Activated effector memory CD4-positive, alpha-beta T cell treated with anti-CD3 and anti-CD28 coated beads, Interleukin-2, amount 50 U/mL, for 16 hours (primary cell): Measurements from ENCODE around the gene FAM53A.
"Not testable (repeated sequence)": the region's sequence is repeated elsewhere in the genome, so short reads cannot be mapped to it uniquely, and the experiment has no call there.

Source experiments
- DNase-seq: peaks from one replicate; pipeline ENCODE4 v3.0.0-alpha.2; 2020

Gene FAM53A

GRCh38 chr4:1658146-1658545 is 26.0 kb downstream of the FAM53A start:
- DNase-seq = no peak

GRCh38 chr4:1656986-1657385 is 27.1 kb downstream of the FAM53A start:
- DNase-seq = no peak

- no peak for DNase-seq
Observed at GRCh38 chr4:1656132-1656531, 28.0 kb downstream of the FAM53A start.

- no peak for DNase-seq
Observed at GRCh38 chr4:1655676-1656075, 28.4 kb downstream of the FAM53A start.

GRCh38 chr4:1655081-1655480 is 29.0 kb downstream of the FAM53A start:
- DNase-seq = no peak

- no peak for DNase-seq
Observed at GRCh38 chr4:1654216-1654955, 29.7 kb downstream of the FAM53A start.

- DNase-seq = no peak
Observed at GRCh38 chr4:1653776-1654175, 30.3 kb downstream of the FAM53A start.

- DNase-seq = no peak
Observed at GRCh38 chr4:1652088-1652487, 32.0 kb downstream of the FAM53A start.

- DNase-seq = no peak
Observed at GRCh38 chr4:1651609-1652008, 32.5 kb downstream of the FAM53A start.

GRCh38 chr4:1648962-1649361 is 35.2 kb downstream of the FAM53A start:
- DNase-seq = no peak

GRCh38 chr4:1647432-1647831 is 36.7 kb downstream of the FAM53A start:
- DNase-seq = no peak

- DNase-seq = no peak
Observed at GRCh38 chr4:1646690-1647089, 37.4 kb downstream of the FAM53A start.

- DNase-seq = no peak
Observed at GRCh38 chr4:1644891-1645657, 39.0 kb downstream of the FAM53A start.

- DNase-seq = no peak
Observed at GRCh38 chr4:1643971-1644735, 40.0 kb downstream of the FAM53A start.

- DNase-seq = no peak
Observed at GRCh38 chr4:1642196-1642951, 41.7 kb downstream of the FAM53A start.

GRCh38 chr4:1641671-1642070 is 42.4 kb downstream of the FAM53A start:
- no peak for DNase-seq

- DNase-seq = not testable (repeated sequence)
Observed at GRCh38 chr4:1640716-1641503, 43.2 kb downstream of the FAM53A start.

GRCh38 chr4:1640190-1640589 is 43.9 kb downstream of the FAM53A start:
- no peak for DNase-seq

GRCh38 chr4:1639299-1639868 is 44.7 kb downstream of the FAM53A start:
- DNase-seq = no peak

- DNase-seq = no peak
Observed at GRCh38 chr4:1638873-1639272, 45.2 kb downstream of the FAM53A start.

- no peak for DNase-seq
Observed at GRCh38 chr4:1638272-1638598, 45.9 kb downstream of the FAM53A start.
